Myocyte (in vitro differentiated cells): ENCODE measurements around the gene MOBP. TPM values are rescaled to one million over a fixed set of nuclear protein-coding genes. Genes with fewer than 3 reads are reported as not detected.
"Not testable (repeated sequence)": the region's sequence is repeated elsewhere in the genome, so short reads cannot be mapped to it uniquely, and the experiment has no call there.

Source experiments
- DNase-seq: peaks from one replicate; pipeline ENCODE4 v3.0.0-alpha.2; 2012; ENCODE audit warnings: low read depth
- polyA plus RNA-seq: library from polyadenylated mRNA; unstranded; fragments of >200 nt; gene quantifications from one replicate; pipeline ENCODE4 v1.2.1, GENCODE V29; 2012; ENCODE audit warnings: missing spikeins
- total RNA-seq: library from RNA; depleted of rRNA; stranded (reverse); fragments of >200 nt; gene quantifications from 2 replicates; pipeline ENCODE4 v1.2.3, GENCODE V29; 2014

Gene MOBP
- total RNA-seq: not detected in 2 replicates
- polyA plus RNA-seq: not detected

GRCh38 chr3:39467394-39468107, at the start of gene MOBP:
TSS of gene MOBP (plus strand) at chr3:39467680. CDS start at chr3:39502070, 34,390 bp downstream.
- no peak for DNase-seq

- not testable (repeated sequence) for DNase-seq
Observed at GRCh38 chr3:39418556-39419225, 48.8 kb upstream of the MOBP start.

DNA sequence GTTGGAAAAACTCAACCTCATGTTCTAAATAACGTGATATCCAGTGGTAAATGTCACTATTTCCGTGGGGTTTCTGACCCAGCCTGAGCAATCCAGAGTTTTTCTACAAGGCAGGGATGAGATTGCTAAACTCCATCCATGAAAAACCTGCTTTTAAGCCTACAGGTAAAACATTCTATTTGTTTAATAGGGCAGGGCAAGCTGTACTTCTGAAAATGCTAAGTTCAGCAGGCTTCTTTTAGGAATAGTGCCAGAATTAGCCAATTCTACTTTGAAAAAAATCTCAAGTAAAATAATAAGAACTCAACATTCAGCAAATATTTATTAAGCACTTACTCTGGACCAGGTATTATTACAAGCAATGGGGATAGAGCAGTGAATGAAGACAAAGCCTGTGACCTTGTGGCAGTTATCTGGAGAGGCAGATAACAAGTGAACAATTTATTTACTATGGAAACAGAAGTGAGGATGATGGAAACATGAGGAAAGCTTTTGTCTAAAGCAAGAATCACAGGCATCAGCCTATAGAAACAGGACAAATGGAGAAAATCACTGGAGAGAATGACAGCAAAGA, 47.7 kb upstream of the MOBP start:
- DNase-seq: no peak

- DNase-seq: no peak
Observed at GRCh38 chr3:39420543-39420942, 46.9 kb upstream of the MOBP start.

- DNase-seq: no peak
Observed at GRCh38 chr3:39423436-39423970, 44.0 kb upstream of the MOBP start.

- DNase-seq: no peak
Observed at GRCh38 chr3:39426312-39426711, 41.2 kb upstream of the MOBP start.

DNA sequence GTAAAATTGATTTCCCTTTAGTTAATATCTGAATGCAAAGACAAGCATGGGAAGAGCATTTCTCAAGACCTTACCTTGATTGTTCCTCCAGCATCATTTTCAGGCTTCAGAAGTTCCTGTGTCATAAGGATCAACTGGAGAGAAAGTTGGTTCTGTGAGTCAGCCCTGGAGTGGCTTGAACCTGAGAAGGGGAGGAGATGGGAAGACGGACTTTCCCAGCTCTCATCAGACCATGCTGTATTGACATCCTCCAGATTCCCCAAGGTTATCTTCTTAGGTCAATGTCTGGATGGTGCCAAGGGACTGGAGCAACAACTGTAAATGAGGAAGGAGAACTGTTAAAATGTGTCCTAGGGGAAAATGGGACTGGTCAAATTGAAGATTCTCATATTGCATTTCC, 40.0 kb upstream of the MOBP start:
- no peak for DNase-seq

DNA sequence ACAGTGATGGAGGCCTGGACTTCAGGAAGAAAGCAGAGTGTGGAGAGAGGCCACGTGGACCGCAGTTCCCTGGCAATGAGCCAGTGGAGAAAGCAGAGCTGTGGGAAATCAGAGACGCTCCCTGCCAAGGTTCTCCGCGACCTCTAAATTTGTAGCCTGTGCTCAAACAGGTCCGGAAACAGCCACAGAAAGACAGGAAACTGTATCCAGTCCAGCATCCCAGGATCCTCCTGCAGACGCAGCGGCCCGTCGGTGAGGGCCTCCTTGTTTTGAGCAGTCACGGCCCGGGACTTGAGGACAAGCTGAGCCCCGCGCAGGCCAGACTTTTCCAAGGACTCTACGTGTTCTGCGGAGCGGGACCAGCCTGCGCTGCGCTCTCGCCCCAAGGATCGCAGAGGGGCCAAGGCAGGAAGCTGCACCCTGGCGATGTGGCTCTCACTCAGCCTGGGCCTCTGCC, 38.7 kb upstream of the MOBP start:
- DNase-seq: no peak

DNA sequence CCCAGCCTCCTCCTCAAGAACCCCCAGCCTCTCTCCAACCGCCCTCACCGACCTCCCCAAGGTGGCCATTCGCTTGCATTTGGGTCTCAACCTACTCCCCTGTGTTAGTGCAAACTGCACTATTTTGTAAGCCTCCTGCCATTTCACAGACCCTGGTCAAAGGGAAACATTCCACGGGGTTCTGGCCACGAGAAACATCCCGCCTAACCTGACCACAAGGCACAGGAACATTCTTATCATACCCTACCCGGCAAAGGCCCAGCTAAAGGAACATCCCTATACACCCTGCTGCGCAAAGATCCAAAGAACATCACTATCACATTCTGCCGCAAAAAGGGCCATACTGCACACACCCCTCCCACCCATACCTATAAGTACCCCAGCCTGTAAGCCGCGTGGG, 38.0 kb upstream of the MOBP start:
- no peak for DNase-seq

GRCh38 chr3:39432342-39432741, 35.1 kb upstream of the MOBP start:
- no peak for DNase-seq

GRCh38 chr3:39433642-39434041, 33.8 kb upstream of the MOBP start:
- DNase-seq: peak; percentile 8

DNA sequence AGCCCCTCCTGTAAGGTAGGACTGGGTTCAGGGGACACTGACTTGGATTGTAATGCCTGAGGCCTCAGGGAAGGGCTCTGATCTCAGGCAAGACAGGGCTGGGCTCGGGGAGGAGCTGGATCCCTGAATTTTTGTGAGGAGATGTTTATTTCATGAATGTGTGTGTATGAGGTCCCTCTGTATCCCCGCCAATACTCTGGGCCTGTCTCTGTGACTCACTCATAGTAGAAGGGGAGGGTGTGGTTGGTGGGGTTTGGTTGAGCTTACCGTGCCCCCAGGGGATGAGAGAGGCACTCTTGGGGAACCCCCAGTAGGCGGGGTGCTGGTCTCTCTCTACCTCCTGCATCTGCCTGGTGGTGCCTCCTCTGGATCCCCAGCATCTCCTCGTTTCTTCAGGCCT, 32.9 kb upstream of the MOBP start:
- DNase-seq: peak; percentile 2

- peak; percentile 49 for DNase-seq
Observed at GRCh38 chr3:39435006-39435748, 32.3 kb upstream of the MOBP start.

DNA sequence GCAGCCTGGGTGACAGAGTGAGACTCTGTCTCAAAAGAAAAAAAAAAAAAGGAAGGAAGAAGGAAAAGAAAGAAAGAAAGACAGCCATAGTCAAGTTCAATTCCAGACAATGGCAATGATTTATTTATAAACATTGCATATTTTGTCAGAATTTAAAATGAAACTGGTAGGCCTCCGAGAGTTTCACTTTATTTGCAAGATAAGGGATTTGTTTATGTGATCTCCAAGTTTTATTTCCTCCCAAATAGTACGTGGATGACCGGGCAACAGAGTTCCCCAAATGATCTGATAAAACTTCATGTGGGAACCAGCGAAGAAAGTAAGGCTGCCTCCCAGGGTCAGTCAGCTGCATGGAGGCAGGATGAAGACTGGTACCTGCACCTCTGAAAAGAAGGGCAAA, 28.6 kb upstream of the MOBP start:
- no peak for DNase-seq

- no peak for DNase-seq
Observed at GRCh38 chr3:39440316-39440715, 27.2 kb upstream of the MOBP start.

GRCh38 chr3:39443530-39443929, 23.9 kb upstream of the MOBP start:
- DNase-seq: no peak

DNA sequence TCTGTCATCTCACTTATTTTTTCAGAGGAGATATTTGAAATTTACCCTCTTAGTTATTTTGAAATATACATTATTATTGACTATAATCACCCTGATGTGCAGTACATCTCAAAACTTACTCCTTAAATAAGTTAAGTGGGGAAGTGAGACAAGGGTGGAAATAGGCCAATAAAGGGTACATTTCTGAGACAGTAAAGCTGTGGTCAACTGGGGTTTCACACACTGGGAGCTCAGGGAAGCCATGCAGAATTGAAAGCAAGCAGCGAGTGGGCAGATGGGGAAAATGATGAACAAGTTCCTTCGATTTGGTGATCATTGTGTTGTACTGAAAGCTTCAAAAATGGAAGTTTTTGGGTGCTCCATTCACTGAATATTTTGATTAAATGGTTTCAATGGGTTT, 21.6 kb upstream of the MOBP start:
- no peak for DNase-seq

DNA sequence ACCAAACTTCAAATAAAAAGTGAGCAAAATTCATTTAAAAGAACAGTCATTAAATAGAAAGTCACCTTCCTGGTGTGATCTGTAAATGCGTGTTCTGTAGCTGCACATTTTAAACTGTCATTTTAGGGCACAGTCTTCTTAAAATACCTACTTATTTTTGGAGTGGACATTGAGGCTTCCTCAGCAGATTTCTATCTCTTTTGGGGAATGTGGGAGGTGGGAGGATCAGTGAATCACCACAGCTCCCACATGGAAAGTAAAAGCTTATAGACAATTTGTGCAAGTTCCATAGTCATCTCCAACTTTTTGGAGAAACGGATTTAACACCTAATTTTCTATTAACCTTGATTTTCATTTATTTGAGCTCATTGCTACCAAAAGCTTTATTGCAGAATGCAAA, 21.0 kb upstream of the MOBP start:
- DNase-seq: no peak

- peak; percentile 90 for DNase-seq
Observed at GRCh38 chr3:39447637-39448483, 19.6 kb upstream of the MOBP start.

DNA sequence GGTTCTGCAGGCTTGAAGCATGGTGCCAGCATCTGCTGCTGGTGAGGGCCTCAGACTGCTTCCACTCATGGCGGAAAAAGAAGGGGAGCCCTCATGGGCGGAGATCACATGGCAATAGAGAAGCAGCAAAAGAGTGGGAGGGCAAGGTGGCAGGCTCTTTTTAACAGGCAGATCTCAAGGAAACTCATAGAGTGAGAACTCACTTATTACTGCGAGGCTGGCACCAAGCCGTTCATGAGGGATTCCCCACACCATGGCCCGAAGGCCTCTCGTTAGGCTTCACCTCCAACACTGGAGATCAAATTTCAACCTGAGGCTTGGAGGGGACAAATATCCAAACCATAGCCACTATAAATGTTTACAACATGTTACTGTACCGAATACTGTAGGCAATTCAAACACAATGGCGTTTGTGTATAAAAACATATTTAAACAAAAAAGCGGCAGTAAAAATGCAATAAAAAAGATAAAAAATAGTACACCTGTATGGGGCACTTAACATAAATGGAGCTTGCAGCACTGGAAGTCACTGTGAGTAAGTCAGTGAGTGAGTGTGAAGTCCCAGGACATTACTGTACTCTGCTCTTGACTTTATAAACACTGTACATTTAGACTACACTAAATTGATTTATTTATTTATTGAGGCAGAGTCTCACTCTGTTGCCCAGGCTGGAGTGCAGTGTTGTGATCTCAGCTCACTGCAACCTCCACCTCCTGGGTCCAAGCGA, 18.8 kb upstream of the MOBP start:
- no peak for DNase-seq
